D341Med (cell line): Measurements from ENCODE around the gene GHITM.
"Not testable (repeated sequence)": the region's sequence is repeated elsewhere in the genome, so short reads cannot be mapped to it uniquely, and the experiment has no call there.

Experiments used
- DNase-seq: peaks from one replicate; pipeline ENCODE4 v3.0.0; 2012; ENCODE audit warnings: low spot score

Gene GHITM, protein sequence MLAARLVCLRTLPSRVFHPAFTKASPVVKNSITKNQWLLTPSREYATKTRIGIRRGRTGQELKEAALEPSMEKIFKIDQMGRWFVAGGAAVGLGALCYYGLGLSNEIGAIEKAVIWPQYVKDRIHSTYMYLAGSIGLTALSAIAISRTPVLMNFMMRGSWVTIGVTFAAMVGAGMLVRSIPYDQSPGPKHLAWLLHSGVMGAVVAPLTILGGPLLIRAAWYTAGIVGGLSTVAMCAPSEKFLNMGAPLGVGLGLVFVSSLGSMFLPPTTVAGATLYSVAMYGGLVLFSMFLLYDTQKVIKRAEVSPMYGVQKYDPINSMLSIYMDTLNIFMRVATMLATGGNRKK

DNA sequence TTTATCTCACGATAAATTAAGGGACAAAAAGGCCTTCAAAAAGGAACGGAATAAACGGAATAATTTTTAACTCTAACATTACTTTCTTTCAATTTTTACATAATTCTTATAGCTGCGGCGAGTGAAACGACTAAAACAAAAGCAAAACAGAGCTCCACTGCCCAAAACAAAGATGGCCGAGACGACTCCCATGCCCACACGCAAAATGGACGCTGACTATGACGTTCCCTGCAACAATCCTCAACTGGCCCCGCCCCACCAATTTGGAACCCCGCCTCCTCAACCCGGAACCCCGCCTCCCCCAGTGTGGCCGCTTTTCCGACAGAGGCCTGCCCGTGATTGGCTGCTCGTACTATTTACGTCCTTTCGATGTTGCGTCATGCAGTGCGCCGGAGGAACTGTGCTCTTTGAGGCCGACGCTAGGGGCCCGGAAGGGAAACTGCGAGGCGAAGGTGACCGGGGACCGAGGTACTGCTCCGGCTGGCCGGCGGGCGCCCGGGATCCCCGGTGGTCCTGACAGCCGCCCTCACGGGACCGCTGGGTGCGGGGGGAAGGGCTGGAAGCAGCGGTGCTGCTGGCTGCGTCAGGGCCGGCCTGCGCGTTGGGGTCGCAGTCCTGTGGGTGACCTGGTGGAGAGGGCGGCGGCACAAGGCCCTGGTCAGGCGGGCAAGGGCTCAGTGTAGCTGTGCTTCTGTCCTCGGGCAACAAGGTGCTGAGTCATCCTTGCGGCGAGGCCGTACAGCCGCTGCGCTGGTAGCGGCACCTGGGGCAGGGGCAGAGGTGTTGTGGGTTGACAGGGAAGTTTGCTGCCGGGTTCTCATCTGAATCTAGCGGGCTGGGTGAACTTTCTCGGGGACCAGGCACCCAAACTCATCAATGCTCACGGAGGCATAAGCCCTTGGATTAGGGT, at the start of gene GHITM:
Gene GHITM (plus strand): TSS at position 384 of the 910 bp plus-strand sequence. CDS start 1,992 bp downstream, outside the sequence.
- DNase-seq = peak; percentile 90

DNA sequence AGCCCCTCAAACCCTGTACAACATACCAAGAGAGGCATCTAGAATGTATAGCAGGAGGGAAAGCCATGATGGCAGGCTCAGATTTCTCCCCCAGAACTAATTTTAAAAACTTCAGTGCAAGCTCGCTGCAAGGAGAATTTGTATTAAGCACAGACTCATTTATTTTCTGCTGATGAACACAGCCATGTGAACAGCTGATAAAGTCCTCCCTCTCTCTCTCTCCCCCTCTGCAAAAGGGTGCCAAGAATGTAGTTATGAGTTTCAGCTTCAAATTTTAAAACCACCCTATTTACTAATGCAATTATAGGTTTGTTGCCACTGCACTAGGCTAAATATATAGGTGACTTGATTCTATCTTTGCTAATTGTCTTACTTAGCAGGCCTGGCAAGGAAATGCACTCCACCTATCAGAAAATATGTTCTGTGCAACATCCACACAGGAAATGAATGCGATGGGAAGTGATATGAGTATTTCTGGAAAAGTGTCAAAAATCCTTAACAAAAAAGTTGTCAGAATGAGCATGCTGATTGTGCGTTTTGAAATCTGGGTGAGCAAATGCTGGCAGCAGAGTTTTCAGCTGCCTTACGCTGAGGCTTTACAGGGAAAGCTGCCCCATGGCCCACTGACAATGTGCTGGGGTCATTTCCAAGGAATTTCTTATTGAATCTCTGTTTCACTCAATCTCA, 43.4 kb upstream of the GHITM start:
- DNase-seq = no peak

DNA sequence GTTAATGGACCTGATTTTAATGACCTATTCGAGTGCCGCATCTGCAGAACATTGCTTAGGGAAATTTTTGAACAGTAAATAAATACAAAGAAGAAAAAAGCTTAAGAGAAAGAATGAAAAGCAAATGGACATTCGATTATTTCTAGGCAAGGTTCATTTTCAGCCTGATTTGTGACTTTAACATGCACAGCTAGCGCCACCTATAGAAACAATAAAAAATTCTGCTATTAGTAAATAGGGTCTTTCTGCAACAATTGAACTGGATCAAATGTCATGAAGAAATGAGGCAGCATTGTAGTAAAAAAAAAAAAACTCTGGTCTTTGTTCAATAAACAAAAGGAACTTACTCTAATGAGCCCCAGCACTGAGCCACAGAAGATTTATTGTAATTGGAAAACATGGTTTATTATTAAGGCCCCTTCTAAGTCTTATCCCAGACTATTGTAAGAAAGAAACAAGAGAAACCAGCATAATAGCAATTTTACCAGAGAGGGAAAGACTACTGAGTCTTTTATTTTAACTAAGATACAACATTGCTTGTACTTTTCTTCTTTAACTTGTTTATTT, 41.4 kb upstream of the GHITM start:
- DNase-seq = no peak

DNA sequence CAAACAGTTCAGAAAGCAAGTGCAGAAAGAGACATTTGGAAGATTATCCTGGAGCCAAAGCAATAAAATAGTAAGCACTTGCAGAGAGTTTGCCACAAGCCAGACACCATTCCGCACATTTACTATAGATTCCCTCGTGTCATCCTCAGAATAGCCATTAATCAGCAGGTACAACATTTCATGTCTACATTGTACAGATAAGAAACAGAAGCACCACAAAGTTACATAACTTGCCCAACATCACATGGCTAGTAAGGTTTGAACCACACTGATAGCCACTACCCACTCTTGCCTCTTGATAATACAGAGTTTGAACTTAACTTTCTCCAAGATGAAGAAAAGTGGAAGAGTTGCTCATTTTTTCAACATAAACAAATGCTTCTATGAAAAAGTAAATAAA, 40.6 kb upstream of the GHITM start:
- no peak for DNase-seq

DNA sequence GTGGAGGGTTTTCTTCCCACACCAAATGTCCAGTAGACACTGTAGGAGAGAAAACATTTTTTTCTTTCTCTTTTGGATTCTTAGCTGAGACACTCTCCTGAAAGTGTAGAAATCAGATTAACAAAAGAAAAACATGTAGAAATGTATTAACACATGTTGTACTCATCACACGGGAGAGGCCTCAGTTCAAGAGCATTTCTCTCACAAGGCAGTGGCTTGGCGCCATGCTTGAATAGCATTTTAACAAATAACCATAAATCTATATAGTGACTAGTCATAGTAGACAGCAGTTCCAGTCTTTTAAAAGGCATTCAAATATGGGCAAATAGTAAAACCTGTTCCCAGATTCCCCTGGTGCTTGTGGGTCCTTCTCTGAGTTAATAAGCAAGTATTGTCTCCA, 38.3 kb upstream of the GHITM start:
- no peak for DNase-seq

DNA sequence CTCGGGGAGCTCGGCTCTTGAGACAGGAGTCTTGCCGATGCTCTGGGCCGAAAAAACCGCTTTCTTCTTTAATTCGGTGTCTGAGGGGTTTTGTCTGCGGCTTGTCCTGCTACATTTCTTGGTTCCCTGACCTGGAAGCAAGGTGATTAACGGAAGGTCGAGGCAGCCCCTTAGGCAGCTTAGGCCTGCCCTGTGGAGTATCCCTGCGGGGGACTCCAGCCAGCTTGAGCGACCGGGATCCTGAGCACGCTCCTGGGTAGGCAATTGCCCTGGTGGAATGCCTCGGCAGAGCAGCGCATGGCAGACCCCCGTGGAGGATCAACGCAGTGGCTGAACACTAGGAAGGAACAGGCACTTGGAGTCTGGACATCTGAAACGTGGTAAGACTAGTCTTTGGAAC, 30.5 kb upstream of the GHITM start:
- DNase-seq = no peak

DNA sequence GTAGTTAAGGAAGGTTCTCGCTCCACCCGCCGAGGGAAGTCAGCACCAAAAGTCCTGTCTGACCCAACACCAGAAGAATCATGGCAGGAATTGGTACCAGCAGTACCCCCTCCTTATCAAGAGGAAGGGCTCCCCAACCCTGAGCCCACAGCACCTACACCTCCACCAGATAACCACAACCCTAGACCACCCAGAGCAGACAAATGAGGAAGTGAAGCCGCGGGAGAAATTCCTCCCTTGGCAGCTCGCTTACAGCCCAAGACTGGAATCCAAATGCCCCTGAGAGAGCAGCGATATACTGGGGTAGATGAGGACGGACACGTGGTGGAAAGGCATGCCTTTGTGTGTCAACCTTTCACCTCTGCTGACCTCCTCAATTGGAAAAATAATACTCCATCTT, 29.5 kb upstream of the GHITM start:
- DNase-seq = not testable (repeated sequence)

DNA sequence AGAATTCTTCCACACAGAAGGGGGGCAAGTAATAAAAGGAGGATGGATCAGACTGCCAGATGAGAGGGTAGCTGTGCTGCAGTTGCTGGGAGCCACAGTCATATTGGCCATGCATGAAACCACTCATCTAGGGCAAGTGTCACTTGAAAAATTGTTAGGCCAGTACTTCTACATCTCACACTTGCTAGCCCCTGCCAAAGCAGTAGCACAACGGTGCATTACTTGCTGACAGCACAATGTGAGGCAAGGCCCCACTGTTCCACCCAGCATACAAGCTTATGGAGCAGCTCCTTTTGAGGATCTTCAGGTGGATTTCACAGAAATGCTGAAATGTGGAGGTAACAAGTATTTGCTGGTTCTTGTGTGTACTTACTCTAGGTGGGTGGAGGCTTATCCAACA, 25.8 kb upstream of the GHITM start:
- DNase-seq = not testable (repeated sequence)

DNA sequence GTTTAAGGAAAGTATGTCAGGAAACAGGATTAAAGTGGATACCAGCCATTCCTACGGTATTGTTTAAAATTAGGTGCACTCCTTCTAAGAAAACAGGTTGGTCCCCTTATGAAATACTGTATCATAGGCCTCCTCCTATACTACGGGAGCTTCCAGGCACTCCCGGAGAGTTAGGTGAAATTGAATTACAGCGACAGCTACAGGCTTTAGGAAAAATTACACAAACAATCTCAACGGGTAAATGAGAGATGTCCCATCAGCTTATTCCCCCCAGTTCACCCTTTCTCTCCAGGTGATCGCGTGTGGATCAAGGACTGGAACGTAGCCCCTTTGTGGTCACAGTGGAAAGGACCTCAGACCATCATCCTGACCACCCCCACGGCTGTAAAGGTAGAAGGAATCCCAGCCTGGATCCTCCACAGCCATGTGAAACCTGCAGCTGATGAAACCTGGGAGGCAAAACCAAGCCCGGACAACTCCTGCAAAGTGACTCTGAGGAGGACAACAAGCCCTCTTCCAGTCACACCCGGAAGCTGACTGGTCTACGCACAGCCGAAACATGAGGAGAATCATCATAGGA, 25.1 kb upstream of the GHITM start:
- no peak for DNase-seq

DNA sequence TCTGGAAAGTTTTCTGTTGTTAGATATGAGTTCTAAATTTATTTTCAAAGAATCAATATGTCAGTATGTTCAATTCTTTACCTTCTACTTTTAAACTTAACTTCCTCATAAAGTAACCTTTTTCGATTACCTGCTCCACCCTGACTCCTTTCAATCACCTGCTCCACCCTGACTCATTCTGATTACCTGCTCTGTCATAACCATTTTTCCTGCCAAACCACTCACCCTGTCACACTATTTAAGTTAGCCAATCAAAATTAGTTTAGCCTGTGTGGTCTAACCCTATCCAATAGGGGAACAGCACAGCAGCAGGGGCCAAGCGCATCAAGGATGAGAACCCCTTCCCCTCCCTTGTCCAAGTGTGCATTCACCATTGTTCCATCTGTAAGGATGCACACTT, 22.1 kb upstream of the GHITM start:
- not testable (repeated sequence) for DNase-seq

DNA sequence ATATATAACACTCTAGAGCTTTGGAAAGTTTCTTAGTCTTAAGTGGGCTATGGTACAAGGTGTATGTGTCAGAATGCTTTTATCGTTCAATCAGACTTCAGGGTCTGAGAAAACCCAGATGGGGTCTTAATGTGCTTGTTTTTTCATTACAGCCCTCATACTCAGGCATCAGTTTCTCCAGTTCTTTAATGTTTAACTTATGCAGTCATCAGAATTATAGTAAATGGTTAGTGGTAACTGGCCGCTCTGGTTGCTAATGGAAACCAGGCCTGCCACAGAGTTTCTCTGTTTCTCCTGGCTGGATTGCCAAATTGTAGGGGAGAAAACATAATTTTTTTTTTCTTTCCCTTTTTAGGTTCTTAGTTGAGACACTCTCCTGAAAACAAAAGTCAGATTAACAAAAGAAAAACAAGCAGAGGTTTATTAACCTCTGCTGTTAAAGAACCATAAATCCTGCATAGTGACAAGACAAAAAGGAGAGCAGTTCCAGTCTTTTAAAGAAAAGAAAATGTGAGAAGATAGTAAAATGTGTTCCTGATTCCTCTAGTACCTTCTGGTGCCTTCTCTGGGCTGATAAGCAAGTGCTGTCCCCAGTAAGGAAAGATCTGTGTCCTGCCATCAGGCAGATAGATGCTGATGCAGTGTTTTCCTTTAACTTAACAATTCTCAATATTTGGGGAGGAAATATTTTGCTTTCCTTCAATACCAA, 21.5 kb upstream of the GHITM start:
- no peak for DNase-seq

DNA sequence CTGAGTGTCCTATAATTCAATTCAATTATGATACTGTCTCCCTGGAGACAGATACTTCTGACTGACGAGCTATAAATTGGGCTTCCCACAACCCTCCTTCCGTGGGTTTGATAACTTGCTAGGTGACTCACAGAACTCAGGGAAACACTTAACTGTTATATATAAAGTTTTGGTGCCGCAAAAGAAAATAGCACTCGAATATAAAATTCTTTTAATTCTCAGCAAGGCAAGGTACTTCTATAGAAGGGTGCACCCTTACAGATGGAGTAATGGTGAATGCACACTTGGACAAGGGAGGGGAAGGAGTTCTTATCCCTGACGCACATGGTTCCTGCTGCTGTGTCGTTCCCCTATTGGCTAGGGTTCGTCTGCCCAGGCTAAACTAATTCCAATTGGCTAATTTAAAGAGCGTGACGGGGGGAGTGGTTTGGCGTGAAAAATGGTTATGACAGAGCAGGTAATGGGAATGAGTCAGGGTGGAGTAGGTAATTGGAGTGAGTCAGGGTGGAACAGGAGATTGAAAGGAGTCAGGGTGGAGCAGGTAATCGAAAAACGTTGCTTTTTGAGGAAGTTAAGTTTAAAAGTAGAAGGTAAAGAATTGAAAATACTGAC, 20.8 kb upstream of the GHITM start:
- DNase-seq = no peak

DNA sequence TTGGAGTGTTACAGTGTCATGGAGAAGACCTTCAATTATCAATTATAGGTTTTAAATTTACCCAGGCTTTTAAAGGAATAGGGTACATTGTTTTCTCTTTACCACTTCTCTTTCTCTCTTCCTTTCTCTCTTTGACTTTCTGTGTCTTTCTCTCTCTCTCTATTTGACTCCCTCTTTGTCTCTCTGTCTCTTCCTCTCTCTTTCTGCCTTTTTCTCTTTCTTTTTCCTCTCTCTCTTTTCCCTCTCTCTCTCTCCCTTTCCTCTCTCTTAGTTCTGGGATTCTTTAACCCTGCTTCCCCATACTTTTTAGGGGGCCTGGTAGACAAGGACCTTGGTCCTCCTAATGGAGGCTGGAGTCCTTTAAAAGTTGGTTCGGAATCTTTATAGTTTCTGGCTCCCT, 15.9 kb upstream of the GHITM start:
- no peak for DNase-seq

DNA sequence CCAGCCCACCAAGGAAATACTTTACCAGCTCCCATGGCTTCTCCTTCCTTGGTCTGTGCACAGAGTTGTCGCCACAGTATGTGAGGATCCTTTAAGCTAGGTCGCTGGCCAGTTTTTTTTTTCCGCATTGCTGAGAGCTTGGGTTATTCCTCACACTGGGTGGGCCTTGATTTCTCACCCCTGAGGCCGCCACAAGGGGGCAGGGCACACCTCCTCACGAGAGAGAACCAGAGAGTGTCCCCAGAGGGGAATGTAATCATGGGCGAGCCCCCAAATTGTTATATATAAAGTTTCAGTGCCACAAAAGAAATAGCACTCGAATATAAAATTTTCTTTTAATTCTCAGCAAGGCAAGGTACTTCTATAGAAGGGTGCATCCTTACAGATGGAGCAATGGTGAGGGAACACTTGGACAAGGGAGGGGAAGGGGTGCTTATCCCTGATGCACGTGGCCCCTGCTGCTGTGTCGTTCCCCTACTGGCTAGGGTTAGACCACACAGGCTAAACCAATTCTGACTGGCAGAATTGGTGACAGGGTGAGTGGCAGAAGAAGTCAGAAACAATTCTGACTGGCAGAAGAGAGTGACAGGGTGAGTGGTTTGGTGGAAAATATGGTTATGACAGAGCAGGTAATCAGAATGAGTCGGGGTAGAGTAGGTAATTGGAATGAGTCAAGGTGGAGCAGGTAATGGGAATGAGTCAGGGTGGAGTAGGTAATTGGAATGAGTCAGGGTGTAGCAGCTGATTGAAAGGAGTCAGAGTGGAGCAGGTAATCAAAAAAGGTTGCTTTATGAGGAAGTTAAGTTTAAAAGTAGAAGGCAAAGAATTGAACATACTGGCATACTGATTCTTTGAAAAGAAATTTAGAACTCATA, 13.2 kb upstream of the GHITM start:
- not testable (repeated sequence) for DNase-seq

DNA sequence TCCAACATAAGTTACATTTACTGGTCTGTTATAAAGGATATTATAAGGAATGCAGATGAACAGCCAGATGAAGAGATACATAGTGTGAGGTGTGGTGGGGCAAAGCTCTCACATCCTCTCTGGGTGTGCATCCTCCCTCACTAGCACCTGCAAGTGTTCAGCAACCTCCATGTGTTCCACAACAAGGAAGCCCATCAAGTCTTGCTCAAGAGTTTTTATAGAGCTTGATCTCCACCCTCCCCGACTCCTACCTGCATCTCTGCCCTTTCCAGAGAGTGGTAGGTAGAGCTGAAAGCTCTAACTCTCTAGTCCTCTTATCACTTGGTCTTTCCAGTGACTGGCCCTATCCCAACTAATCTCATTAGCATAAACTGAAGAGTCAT, 12.5 kb upstream of the GHITM start:
- DNase-seq = no peak

DNA sequence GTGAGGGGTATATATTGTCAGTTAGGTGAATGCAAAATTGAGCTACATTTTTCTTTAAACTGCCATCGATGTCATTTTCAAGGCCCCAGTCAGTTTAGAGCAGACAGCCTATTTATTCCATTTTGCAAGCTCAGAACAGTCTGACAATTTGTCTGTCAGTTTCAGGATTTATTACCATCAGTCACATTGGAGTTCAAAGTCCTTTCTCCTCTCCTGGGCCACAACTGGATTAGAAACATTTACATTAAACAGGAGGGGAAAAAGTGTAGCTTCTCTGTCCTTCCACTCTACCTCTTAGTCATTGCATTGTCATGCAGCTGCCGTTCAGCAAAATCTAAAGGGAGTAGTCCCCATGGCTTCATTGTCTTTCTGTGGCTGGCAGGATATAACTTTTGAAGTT, 3.5 kb upstream of the GHITM start:
- DNase-seq = no peak

DNA sequence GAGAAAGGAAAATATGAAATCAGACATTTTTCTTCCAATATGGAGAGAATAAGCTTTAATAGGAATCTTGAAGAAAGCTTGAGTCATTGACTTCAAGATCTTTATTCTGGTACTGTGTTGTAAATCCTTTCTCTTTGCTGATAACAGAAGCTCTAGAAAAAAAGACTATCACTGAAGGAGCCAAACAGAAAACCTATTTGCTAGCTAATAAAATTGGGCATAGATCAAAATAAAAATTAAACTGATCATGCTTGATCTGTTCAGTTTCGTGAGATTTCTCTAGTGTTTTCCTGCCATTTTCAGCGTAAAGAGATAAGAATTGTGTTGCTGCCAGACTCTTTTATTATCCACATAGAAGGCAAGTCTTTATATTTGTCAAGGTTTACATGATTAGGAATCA, 1.5 kb upstream of the GHITM start:
- no peak for DNase-seq

DNA sequence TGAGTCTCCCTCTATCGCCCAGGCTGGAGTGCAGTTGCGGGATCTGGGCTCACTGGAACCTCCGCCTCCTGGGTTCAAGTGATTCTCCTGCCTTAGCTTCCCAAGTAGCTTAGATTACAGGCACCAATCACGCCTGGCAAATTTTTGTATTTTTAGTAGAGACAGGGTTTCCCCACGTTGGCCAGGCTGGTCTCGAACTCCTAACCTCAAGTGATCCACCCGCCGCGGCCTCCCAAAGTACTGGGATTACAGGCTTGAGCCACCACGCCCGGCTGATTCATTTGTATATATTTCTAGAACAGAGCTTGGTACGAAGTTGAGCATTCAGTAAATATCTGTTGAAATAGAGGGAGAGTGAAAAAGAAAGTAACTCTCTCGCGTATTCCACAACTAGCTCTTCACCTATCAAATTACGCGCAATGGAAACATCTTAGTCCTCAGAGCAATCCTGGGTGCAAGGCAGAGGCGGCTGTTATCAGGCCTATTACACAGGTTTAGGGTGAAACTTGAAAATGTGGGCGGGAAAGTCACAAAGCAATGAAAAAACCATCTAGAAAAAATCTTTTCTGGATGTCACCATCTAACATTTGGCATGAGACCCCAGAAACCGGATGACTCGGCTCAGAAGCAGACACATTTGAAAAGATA, 707 bp upstream of the GHITM start:
- peak; percentile 21 for DNase-seq

DNA sequence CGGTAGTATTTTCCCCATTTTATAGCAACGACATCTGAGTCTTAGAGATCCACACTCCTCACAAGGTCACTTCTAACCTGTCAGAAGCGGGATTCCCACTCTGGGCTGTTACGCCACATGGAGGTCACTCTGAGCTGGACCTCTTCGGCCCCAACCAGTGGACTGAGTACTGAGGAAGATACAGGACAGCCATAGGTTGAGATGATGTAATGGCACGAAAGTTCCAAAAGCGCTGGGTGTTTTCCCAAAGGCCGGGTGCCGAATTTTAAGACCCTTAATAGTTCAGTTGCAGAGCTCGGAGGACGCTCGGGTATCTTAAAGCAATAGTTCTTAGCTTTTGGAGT, 699 bp downstream of the GHITM start:
- DNase-seq = no peak

DNA sequence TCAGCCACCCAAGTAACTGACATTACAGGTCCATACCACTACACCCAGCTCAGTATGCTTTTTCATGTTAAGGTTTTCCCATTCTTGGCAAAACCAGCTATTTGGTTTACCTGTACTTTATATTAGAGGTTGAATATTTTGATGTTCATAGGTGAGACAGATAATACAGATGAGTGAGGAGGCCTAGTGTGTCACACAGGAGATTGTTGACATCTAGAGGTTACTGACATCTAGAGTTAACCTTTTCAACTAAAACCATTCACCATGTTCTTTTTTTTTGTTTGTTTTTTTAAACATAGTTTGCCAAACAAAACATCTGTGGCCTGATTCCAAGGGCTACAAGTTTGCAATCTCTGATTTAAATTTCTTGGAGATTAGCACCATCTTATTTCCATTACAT, 8.0 kb downstream of the GHITM start:
- DNase-seq = no peak
